Medulla oblongata (tissue), 1 donor: ENCODE results near the gene TBC1D22A.

ENCODE experiments used
- DNase-seq: peaks from one replicate; pipeline ENCODE4 v3.0.0-alpha.2; 2015; ENCODE audit errors: extremely low spot score

TBC1D22A gene

DNA sequence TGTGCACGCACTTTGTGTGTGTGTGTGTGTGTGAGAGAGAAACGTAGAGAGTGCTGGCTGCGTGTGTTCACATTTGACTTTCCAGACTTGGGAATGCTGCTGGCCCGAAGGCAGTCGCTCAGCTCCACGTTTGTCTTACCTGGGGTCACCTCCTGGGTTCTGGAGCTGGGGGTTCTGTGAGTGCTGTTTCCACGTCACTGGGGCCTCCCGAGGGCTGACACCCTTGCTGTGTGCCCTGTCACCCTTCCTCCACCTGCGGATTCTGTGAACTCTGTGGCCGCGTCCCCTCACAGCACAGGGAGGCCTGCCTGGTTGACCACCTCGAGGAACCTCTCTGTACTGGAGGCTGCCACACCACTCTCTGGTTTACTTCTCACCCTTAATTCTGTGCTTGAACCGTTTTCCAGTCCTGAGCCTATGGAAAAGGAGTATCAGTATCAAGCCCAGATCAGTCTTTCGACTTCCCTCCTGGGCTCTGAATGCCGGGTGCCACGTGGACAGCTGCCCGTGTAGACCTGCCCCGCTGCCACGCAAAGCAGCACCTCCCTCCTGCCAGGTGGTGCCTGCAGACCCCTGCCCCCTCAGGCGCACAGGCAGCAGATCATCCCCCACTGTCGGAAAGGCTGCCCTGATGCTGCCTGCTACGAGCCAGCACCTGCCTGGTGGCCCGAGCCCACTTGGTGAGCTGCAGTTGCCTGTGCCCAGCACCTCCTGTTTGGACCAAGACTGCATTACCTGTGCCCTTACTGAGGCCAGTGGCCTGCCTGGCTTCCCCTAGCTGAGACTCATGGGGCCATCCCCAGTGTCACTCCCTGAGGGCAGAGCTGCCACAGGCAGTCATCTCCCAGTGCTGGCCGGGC is 233.3 kb downstream of the TBC1D22A start:
- DNase-seq: no peak

DNA sequence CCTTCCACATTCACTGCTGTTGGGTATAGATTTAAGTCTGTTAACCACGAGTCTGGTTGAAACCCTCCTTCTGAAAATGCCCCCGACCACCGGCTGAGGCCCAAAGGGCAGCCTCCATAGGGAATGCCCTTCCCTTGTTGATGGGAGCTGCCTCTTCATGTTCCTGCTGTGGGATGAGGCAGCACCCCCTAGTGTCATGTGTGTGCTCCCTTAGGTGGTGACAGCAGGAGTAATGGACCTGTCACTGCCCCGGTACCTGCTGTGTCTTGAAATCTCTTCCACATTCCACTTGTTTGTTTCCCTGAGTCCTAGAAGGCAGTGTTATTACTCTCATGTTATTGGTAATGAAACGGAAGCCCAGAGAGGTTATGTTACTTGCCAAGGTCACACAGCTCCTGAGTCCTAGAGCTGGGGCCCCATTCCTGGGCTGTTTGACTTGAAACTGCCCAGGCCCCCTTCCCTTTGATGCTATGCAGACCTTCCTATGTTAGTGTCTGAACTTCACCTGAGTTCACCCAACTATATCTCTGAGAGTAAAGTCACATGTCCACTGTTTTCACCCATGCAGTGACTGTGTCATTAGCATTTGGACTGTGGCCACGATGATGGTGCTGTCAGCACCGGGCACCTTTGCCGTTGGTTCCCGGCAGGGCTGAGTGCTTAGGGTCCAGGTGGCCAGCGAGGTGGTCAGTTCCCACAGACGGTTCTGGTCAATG is 234.3 kb downstream of the TBC1D22A start:
- DNase-seq: no peak

DNA sequence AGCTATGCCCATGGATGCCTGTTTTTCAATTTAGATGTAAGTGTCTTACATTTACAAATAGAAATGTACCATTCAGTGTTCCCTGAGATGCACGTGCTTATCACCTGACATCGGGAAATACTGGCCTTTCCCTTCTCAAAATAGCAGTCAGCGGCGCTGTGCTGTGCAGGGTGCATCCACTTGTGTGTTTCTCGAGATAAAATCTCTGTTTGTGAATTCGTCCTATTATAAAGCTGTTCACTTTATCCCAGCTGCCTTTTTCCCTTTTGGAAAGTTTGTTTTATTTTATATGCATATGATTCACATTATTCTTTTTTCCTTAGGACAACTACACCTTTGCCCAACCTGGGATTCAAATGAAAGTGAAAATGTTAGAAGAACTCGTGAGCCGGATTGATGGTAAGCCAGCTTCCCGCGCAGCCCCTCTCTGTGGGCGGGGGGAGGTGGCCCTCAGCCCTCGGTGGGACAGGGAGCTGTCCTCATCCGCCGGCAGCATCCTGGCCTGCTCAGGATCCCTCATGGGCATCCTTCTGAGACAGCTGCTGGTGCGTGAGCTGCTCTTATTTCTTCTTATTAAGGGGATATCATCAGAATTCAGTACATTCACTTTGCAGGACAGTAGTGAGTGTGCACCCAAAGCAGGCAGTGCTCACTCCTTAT is 235.0 kb downstream of the TBC1D22A start:
- DNase-seq: no peak

DNA sequence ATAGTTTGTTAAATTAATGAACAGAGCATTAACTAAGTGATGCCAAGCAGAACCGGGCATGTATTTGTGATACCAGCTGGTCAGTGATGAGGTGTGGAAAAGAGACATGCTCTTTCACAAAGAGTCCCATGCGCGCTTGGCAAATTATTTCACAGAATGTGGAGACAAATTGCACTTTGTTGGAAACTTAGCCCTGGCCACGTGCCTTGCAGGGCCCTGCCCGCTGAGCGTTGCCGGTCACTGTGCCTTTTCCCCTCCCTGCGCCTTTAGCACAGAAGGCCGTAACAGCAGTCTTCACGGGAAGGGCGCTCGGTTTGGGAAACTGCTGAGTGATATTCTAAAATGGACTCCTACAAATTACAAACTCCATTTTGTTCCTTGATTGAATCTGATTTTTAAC is 235.9 kb downstream of the TBC1D22A start:
- DNase-seq: no peak

- no peak for DNase-seq
Measured at GRCh38 chr22:47000256-47000655, 237.8 kb downstream of the TBC1D22A start.

DNA sequence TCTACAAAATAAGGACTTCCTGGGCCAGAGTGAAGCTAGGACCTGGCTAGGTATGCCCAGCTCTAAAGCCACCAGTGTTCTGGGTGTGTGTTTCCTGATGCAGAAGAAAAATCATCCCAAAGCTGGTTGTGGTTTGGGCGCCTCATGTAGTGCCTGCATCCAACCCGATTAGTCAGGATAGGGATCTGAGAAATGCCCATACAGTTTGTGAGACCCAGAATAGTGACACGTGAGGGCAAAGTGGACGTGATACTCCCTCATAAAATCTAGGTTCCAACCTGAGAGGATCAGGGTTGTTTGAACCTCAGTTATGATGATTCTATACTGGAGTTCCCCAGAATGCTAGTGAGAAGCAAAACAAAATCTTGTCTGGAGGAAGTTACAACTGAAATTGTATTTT is 238.4 kb downstream of the TBC1D22A start:
- DNase-seq: no peak

- DNase-seq: no peak
Measured at GRCh38 chr22:47001288-47001687, 238.8 kb downstream of the TBC1D22A start.

GRCh38 chr22:47002692-47003091 is 240.2 kb downstream of the TBC1D22A start:
- DNase-seq: no peak

DNA sequence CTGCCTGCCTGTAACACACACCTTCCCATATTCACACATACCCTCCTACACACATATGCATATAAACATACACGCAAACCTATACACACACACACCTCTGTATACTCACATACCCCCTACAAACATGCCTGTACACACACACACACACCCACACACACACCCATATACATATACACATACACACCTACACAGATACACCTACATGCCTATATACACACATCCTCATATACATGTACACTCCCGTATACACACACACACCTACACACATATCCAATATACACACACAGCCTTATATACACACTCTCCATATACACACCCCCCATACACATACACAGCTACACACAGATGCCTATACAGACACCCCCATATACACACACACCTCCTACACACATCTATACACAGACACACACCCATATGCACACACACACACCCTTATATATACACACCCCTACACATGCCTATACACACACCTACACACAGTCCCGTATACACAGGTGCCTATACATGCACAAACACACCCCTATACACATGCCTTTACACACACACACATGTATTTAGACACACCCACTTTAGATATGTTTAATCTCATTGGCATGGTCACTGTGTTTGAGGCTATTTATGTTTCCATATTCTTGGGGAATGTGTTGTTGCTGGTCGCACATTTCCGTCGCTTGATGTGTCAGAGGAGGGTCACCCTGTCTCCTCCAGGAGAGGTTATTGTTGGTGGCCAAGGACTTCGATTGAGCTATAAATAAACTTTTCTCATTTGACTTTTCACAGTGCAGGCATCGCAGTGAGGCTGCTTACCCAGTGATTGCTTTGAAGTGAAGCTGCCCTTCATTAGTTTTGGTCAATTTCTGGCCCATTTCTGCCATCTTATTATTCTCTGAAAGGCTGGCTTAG is 243.3 kb downstream of the TBC1D22A start:
- no peak for DNase-seq

GRCh38 chr22:47006433-47006832 is 244.0 kb downstream of the TBC1D22A start:
- no peak for DNase-seq

DNA sequence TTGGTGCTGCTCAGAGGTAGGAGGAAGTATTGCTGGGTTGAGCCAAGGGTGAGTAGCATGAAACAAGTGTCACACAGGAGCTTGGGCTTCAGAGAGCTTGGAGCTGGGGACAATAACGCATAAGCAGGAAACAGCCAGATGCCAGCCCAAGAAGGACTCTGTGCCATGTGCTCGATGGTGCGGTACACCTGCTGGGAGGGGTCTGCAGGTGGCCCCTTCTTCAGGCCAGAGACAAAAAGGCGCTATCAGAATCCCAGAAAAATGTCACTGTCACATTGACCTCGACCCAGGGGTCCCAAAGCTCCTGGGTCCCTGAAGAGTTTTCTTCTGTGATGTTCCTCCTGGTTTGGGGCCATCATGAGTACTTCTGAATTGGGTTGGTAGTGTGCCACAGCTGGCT is 244.4 kb downstream of the TBC1D22A start:
- no peak for DNase-seq

- no peak for DNase-seq
Measured at GRCh38 chr22:47007496-47007895, 245.0 kb downstream of the TBC1D22A start.

GRCh38 chr22:47008208-47008885 is 245.9 kb downstream of the TBC1D22A start:
- no peak for DNase-seq

- no peak for DNase-seq
Measured at GRCh38 chr22:47009304-47010101, 247.1 kb downstream of the TBC1D22A start.

GRCh38 chr22:47010211-47010610 is 247.8 kb downstream of the TBC1D22A start:
- no peak for DNase-seq

- DNase-seq: no peak
Measured at GRCh38 chr22:47011131-47011858, 248.8 kb downstream of the TBC1D22A start.

DNA sequence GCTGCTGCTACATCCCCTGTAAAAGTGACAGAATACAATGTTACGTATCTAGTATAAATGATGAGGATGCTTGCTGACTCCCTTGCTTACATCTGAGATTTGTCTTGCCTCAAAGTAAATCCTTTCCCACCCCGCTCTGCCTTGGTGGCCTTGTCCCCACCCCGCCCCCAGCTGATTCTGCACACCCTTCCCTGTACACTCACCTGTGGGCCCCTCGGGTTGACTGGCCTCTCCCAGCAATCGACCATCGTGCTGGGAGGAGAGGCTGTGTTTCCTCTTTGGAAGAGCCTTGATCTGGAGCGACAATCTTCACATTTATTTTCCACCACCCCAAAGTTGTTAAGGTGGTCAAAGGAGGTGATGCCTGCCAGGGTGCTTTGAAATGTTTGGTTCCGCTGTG is 249.4 kb downstream of the TBC1D22A start:
- no peak for DNase-seq

DNA sequence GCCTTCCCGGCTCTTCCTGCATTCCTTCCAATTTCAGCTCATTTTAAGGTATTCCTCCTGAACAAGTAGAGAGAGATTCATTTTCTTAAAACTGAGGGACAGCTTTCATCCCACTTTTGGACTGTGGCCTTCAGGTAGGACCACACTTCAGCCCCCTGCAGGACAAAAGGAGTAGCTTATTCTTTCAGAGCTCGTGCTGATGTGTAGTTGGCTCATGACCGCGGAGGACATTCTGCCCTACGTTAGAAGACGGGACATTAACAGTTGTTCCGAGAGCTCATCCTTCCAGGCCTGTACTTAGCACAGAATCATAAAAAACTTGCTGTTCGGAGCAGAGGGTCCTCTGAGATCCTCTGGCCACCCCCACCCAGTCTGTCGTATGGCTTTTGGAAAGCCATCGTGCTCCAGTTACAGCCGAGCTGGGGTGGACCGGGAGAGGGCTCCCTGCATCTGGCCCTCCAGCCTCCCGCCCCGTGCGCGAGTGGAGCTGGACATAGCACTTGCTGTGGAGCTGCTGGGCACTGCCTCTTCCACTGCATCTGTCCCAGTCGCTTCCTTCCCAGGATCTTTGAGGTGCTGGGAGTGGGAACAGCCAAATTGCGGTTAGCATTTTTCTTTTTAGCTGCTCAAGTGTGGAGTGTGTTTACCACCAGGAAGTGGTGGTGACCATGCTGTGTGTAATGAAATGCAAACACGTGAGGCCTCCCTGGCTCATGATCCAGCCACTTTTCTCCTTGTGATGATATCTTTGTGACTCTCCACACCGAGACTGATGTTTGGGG is 250.3 kb downstream of the TBC1D22A start:
- no peak for DNase-seq
